HG03064 (cell line): ENCODE measurements around the gene HNF1A.

Experiments used
- ATAC-seq: cut with Tn5 transposase; IDR thresholded peaks from one replicate; pipeline ENCODE4 v1.9.1; 2021; ENCODE audit warnings: low read depth; ENCODE audit not compliant: unreplicated experiment

HNF1A gene

DNA sequence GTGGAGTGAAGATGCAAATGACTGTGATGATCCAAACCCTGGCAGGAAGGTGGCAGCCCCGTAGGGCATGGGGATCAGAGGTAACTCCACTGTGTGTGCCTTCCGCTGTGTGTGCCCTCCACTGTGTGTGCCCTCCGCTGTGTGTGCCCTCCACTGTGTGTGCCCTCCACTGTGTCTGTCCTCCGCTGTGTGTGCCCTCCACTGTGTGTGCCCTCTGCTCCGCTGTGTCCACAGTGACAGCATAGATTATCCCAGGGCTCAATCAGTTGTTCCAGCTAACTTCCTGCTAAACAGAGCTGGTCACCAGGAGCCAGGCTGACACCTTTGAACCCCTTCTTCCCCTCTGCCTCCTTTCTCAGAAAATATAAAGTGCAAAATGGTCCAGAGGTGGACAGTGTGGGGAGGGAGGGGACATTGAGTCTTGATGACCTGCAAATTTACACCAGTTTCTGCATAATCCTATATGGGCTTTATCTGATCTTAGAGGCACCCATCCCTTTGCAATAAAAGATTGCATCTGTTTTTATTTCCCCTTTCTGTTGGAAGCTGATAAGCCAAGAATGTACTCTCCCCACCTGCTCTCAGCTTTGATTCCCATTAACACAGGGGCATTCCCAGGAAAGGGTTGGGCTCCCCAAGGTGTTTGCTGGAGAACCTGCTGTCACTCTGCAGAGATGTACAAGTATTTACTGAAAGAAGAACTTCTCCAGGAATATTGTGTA lies 21.6 kb upstream of the HNF1A start:
- ATAC-seq = no peak

DNA sequence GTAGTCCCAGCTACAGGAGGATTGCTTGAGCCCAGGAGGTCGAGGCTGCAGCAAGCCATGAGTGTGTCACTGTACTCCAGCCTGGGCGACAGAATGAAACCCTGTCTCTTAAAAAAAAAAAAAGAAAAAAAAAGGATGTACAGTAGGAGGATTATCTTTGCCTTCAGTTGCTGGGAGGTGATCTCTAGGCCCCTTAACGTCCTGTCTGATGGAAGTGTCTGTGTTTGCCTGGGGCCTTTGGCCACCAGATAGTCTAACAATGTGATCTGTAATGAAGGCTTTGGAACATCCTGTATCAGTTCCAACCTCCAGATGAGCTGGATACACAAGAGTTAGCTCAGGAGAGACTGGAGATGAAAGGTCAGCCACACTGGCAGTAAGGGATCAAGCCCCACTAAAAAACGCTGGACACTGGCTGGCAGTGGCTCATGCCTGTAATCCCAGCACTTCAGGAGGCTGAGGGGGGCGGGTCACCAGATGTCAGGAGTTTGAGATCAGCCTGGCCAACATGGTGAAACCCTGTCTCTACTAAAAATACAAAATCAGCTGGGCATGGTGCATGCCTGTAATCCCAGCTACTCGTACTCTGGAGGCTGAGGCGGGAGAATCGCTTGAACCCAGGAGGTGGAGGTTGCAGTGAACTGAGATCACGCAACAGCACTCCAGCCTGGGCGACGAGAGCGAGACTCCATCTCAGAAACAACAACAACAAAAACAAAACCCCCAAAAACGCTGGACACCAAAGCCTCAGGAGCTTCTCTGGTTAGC lies 19.0 kb upstream of the HNF1A start:
- ATAC-seq = no peak

DNA sequence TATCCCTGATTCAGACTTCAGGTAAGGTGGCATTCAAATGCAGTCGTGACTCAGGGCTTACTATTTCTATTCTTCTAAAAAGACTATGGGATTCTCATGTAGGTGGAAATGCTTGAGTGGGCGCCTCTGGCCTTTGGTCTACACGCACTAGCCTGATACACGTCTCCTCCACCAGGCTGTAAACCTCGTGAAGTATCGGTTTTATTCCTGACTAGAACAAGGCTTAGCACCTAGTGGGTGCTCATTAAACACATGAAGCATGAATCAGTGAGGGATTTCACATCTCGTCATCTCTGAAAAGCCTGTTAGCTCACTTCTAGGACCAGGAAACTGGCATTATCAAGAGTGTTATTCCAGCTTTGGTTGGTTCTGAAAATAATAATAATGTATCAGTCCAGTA lies 17.7 kb upstream of the HNF1A start:
- ATAC-seq = no peak

DNA sequence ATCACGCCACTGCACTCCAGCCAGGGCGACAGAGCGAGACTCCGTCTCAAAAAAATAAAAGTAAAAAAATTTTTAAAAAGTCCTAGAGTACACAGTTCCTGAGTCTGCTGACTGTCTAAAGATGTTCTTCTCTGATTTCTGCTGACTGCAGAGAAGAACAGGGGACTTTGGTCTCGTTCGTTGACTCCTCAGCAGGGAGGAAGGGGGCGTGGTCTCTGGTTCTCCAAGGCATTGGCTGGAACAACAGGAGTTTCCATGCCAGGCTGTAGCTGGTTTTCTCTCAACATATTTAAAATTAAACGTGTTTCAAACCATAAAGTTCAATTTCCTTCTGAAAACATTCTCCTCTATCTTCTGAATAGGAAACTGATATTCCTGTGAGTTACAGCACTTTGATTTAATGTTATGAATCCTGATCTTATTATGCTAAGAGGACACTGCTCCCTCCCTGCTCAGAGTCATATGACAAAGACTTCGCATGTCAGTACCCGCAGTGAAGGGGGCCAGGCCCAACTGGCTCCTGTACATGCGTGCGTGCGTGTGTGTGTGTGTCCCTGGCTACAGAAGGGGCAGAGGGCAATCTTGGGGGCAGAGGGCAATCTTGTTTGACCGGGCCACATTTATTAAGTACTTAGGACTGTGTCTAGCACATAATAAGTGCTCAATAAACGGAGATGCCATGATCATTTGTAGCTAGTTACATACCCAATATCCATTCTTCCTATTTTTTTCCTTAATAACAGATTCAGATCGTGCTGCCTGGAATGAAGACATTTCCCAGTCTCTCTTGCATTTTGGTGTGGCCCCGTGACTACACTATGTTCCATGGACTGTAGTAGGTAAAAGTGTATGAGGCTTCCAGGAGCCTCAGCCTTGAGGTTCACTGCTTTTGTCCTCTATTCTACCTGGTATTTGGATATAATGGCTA lies 16.5 kb upstream of the HNF1A start:
- ATAC-seq = no peak

DNA sequence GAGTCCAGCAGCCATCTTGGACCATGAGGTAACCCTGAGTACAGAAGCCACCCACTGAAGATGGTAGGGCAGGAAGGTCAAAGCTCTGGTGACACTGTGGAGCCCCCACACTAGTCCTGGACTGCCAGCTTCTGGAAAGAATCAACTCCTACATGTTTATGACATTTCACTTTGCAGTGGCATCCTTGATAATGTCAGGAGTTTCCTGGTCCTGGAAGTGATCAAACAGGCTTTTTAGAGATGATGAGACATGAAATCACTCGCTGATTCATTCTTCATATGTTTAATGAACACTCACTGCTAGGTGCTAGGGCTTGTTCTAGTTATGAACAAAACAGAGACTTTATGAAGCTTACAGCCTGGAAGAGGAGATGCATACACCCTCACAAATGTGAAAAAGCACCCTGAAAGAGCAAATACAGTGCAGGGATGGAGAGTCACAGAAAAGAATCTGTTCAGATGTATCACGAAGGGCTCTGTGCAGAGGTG lies 15.8 kb upstream of the HNF1A start:
- ATAC-seq = no peak

DNA sequence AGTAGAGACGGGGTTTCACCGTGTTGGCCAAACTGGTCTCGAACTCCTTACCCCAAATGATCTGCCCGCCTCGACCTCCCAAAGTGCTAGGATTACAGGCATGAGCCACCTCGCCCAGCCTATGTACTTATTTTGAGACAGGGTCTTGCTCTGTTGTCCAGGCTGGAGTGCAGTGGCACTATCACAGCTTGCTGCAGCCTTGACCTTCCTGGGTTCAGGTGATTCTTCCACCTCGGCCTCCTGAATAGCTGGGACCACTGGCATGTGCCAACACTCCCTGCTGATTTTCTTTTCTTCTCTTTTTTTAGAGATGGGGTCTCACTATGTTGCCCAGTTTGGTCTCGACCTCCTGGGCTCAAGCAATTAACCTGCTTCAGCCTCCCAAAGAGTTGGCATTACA lies 14.0 kb upstream of the HNF1A start:
- no peak for ATAC-seq

DNA sequence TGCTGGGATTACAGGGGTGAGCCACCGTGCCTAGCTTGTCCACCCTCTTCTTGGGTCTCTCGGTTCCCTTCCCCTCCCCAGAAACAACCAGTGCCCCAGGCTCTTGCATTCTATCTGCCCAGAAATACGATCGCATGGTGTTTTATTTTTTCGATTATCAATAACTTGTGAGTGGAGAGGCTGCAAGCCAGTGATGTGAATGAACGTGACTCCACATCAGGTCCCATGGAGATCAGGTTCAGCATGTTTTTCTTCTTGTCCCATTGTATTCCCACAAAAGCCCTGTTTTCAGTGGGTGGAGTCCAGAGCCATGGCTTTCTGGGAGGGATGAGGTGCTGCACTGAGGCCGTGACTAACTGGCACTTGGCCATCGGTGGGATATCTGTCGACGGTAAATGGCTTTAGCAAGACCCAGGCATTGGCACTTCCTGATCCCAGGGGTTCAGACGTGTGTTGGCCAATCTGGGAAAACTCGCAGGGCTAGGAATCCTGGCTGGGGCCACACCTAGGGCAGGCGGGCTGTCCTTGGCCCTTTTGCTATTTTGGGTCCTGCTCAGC lies 12.7 kb upstream of the HNF1A start:
- no peak for ATAC-seq

DNA sequence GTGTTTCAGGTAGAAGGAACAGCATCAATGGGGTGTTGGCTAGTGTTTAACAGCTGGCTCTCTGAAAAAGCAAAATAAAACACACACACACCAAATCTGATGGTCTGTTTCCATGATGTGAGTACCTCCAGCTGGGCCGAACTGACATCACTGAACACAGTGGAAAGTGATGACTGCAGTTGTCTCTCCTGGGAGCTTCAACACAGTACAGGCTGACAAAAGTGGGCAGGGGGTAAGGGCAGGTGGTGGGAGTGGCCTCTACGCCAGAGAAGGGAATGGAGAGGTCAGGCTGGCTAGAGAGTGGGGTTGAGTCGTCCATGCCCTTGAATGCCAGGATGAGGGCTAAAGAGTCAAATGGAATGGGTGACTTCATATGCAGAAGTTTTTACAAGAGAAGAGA lies 8.0 kb upstream of the HNF1A start:
- no peak for ATAC-seq

DNA sequence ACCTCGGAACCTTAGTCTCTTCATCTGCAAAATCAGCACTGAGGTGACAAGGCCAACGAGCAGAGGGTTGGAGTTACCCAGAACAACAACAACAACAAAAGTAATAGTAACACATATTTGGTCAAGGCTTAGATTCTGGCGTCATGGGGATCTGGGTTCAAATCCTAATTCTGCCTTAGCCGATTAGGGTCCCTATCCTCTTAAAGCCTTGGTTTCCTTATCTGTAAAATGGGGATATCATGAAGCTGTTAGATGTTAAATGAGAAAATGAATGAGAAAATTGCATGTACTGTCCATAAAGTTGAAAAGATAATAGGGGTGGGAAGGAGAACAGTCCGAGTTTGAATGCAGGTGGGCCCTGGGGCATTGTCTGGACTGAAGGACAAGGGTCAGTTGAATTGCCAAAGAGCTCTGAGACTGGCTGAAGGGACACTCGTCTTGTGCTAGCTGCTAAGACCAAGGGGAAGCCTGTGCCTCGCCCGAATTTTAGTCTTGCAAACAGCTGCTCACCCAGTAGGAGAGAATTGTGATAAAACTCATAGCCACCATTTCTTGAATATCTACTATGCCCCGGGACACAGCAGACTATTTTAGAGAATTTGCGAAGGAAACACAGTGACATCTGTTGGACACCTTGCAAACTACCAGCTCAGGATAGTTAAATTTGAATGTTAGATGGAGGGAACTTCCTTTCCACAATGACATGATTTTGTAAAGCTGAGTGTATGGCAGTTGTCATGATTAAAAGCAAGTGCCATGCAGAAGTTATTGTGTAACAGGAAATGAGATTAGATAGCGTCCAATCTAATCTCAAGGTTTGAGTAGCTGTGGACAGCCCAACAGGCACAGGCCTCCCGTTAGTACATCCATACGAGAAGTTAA lies 6.8 kb upstream of the HNF1A start:
- no peak for ATAC-seq

DNA sequence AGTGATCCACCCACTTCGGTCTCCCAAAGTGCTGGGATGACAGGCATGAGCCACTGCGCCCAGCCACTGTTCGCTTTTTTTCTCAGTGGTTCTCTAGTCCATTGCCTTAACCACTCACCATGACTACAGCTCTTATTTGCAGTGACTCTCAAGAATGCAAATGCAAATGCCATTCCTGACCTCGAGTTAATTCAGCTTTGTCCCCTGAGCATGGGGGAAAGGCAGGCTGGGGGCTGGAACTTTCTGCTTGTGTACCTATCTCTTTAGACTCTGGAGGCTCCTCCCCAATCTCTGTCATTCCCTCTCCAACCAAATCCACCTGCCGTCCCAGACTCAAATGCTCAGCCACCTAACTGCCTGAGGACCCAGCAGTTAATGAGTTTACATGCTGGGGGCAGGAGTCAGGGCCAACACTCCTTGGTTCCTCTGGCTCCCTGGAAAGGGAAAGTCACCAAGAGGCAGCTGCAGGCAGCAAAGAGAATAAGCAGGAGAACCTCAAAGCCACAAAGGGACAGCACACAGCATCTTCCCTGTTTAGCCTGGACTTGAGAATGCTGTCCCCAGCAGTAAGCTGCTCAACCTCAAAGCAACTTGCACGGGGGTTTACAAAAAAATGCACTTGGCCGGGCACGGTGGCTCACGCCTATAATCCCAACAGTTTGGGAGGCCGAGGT lies 5.3 kb upstream of the HNF1A start:
- no peak for ATAC-seq

DNA sequence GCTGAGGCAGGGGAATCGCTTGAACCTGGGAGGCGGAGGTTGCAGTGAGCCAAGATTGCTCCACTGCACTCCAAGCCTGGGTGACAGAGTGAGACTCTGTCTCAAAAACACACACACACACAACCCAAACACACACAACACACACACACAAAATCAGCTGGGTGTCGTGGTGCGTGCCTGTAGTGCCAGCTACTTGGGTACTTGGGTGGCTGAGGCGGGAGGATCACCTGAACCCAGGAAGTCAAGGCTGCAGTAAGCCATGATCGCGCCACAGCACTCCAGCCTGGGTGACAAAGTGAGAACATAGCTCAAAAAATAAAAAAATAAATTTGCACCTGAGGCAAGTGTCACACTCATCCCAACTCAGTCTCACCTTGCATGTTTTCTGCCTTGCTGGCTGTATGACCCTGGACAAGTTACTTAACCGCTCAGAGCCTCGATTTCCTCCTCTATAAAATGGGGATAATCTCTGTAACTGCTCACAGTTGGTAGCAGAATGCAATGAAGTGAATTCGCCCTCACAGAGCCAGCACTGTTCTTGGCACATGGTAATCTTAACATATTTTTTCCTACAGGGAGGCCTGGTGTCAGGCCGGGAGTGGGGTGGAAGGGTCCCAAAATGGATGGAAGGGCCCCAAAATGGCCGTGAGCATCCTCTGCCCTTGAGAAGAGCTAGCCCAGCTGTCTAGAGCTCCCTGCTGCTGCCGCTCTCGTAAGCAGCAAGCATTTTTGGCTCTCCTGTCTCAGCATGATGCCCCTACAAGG lies 630 bp upstream of the HNF1A start:
- no peak for ATAC-seq

DNA sequence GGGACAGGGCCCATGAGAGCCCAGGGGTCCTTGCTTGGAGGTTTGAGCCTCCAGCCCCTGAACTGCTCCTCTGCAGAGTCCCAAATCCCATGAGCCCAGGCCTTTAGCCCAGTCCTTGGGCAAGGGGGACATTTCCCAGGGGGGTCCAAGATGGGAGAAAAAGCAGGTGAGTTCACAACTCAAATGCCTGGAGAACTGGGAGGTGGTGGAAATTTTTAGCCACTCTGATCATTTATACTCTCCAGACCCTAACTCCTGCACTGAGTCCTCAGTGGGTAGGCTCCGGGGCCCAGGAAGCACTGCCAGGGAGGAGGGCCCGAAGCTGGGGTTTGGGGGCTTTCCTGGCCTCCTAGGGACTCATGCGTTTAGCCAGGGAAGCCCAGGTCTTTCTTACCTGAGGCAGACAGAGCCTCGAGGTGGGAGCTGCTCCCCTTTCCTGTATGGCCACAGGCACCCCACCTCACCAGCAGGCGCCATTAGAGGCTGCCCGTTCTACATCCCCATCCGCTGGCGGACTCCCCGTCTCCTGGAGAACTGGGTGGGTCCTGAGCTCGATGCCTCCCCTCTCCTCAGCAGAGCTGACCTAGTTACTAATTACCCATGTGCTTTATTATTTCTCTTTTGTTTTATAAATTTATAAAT lies 998 bp downstream of the HNF1A start:
- ATAC-seq = no peak

DNA sequence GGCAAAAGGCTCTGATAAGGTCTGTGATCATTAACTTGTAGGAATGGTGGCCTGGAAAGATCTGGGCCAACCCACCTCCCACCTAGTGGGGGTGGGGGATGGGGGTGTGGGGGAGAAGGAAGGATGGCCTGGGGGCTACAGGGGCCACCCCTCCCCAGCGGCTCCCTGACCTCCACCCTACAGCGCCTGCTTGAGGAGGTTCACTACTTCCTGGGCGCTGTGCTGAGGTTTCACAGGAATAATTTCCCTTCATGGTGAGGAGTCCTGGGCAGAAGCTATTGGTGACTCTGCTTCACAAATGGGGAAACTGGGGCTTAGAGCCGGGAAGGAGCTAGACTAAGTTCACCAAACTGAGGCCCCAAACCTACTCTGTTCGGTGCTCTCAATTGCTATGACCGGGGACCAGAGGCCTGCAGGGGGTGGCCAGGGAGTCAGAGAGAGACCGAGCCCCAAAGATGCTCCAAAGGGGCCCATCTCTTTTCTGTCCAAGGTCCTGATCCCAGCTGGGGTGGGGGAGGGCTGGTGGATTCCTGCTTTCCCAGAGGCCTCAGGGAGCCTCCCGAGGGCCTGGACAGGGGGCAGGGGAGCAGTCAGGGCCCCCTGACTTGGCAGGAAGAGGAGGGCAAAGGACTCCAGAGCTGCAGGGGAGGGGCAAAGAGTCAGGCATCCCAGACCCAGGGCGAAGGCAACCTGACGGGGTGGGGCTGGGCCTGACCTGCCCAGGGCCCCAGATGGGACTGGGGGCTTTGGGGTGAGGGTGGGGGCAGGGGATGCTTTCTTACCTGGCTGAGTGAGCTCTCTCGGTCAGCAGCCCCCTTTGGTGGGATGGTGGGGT lies 1.7 kb downstream of the HNF1A start:
- ATAC-seq = no peak

DNA sequence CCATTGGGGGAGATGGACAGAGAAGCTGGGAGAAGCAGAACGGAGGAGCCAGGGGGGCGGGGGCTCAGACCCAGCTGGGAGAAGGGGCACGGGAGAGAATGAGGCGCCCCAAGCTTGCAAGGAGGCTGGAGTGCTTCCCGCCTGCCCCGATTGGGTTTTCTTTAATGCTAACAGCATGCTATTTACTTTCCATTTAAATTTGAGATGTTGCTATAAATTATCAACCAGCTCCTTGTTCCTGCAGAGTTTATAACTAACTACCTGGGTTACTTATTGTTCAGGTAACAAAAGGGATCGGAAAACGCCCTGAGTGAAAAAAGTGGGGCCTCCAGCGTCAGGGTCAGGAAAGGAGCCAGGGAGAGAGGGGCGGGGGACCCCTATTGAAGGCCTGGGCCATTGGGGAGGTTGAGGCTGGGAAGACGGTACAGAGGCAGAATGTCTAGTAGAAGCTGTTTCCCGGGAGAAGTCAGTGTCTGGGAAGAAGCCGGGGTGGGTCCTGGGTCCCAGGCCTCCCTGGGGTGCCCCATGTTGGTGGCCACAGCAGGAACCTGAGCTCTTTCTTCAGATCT lies 2.5 kb downstream of the HNF1A start:
- ATAC-seq = no peak

DNA sequence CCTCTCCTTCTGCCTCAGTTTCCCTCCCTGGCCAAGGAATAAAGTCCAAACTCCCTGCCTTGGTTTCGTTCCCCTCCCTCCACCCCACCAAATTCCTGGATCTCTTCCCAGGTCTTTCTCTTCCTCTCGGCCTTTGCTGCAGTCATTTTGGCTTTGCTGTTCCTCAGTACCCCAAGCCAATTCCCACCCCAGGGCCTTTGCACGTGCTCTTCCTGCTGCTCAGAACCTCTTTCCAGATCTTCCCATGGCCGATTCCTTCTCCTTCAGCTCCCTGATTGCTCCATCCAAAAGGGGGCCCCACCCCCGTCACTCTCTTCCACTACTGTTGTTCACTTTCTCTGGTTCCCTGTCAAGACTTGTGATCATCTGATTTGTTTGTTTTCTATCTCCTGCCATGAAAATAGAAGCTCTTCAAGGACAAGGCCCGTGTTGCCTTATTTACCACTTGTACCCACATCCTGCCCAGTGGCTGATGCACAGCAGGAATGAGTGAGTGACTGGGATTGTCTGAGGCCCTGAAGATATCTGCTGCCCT lies 3.1 kb downstream of the HNF1A start:
- no peak for ATAC-seq

DNA sequence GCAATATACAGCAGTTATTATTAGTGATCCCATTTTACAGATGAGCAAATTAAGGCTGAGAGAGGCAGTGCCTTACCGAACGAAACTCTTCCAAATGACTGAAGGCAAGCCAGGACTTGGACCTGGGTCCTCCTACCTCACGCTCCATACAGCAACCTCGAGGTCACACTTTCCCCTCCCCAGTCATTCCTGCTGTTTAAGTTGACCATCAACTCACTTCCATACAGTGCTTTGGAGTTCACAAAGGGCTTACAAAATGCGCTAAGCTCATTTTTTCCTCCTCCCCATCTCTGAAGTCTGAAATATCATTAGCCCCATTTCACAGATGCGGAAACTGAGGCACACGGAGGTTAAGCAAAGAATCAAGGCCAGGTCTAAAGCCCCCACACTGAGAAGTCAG lies 4.3 kb downstream of the HNF1A start:
- no peak for ATAC-seq

DNA sequence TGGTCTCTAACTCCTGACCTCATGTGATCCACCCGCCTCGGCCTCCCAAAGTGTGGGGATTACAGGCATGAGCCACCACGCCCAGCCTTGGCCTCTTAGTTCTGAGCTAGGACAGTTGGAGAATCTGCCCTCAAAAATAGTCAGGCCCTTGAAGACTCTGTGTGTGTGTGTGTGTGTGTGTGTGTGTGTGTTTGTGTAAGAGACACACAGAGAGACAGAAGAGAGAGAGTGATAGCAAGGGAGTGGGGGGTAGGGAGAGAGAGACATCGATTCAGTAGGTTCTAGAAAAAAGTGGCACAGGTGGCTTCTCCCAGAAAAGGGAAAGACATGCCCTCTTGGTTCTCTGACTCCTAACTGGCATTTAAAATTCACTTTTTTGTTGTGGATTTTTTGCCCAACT lies 5.4 kb downstream of the HNF1A start:
- no peak for ATAC-seq
